Ishikawa (cell line): ENCODE measurements around the gene CCDC47.

Experiments
- EGR1 ChIP-seq: IDR thresholded peaks from 2 replicates; pipeline ENCODE4 v1.6.1; 2012
- EP300 ChIP-seq: IDR thresholded peaks from 2 replicates; pipeline ENCODE4 v1.6.1; 2012; ENCODE audit warnings: borderline replicate concordance
- MAX ChIP-seq: IDR thresholded peaks from 2 replicates; pipeline ENCODE4 v1.6.1; 2012
- NFIC ChIP-seq: IDR thresholded peaks from 2 replicates; pipeline ENCODE4 v1.6.1; 2012
- RAD21 ChIP-seq: IDR thresholded peaks from 2 replicates; pipeline ENCODE4 v1.6.1; 2012; ENCODE audit warnings: low read depth
- TAF1 ChIP-seq: IDR thresholded peaks from 2 replicates; pipeline ENCODE4 v1.6.1; 2012; ENCODE audit warnings: low read depth, mild to moderate bottlenecking
- YY1 ChIP-seq: IDR thresholded peaks from 2 replicates; pipeline ENCODE4 v1.6.1; 2012; ENCODE audit warnings: low read depth

- no peak for TF ChIP-seq EGR1
- TF ChIP-seq NFIC = no peak
- TF ChIP-seq EP300 = no peak
- no peak for TF ChIP-seq YY1
- no peak for TF ChIP-seq TAF1
- TF ChIP-seq MAX = no peak
- TF ChIP-seq RAD21 = no peak
Observed at GRCh38 chr17:63695889-63696288, 77.5 kb downstream of the CCDC47 start.
